ENCODE results near the gene AP3M1. TPM values are rescaled to one million over a fixed set of nuclear protein-coding genes. Genes with fewer than 3 reads are reported as not detected.

AP3M1 gene
- total and polyA plus RNA-seq, 8 donors = 5.1 to 21.2 (median 12.3) TPM

DNA sequence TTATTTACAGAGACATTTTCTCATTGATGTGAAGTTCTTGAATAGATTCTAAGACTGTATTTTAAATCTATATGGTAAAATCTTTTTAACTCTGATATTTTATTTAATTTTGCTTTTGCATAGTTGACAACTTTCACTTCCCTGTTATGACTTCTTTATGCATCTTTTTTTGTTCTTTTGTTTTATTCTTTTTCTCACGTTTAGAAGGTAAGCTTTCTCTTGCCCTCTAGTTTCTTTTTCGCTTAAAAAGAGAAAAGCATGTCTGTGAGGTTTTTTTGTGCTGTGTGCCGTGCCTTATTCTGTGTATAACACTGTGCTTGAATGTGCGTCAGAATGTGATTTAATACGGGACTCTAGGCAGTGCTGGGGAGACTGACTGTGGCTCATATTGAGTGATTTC, 74.7 kb downstream of the AP3M1 start:
- Histone ChIP-seq H3K27ac (no peak overlapping the region), H3K27me3 (no peaks in the 10 kb centered on the region), H3K36me3 (peaks cover 0 to 22% (median 11%) of the 10 kb centered on the region in 3 donors), H3K4me1 (peaks cover 0 to 11% (median 0%) of the 10 kb centered on the region in 3 donors), H3K9me3 (no peaks in the 10 kb centered on the region), H3K4me3 (no peak overlapping the region)
- WGBS, 2 donors = 88 to 91% methylated on average over 5 of the region's 5 CpGs
- TF ChIP-seq, protein P1, sequence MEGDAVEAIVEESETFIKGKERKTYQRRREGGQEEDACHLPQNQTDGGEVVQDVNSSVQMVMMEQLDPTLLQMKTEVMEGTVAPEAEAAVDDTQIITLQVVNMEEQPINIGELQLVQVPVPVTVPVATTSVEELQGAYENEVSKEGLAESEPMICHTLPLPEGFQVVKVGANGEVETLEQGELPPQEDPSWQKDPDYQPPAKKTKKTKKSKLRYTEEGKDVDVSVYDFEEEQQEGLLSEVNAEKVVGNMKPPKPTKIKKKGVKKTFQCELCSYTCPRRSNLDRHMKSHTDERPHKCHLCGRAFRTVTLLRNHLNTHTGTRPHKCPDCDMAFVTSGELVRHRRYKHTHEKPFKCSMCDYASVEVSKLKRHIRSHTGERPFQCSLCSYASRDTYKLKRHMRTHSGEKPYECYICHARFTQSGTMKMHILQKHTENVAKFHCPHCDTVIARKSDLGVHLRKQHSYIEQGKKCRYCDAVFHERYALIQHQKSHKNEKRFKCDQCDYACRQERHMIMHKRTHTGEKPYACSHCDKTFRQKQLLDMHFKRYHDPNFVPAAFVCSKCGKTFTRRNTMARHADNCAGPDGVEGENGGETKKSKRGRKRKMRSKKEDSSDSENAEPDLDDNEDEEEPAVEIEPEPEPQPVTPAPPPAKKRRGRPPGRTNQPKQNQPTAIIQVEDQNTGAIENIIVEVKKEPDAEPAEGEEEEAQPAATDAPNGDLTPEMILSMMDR (IDR thresholded peaks at IDR 0.05) = no peak
- FAIRE-seq (no peak), ATAC-seq (no peak), DNase-seq (no peak)
- intact Hi-C loops (cut with DNase I) = loop anchor here in 1 of 3 donors (10.0 kb wide), 1 partner anchor 191 kb away; no protein-coding TSS in a partner anchor

DNA sequence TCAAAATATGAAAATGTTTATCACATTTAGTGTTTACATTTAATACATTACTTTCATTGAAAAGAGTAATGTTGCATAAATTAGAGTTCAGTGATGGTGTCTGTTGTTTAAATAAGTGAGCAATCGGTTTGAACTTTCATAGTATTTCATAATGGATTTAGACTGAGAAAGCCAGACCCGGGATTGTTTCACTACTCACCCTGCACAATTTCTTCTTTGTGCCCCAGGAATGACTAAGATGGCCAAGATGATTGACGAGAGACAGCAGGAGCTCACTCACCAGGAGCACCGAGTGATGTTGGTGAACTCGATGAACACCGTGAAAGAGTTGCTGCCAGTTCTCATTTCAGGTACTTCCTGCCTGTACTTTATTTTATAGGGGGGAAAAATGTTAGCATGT, 78.1 kb downstream of the AP3M1 start:
- ATAC-seq (no peak), DNase-seq (no peak), FAIRE-seq (no peak)
- Histone ChIP-seq H3K27me3 (no peaks in the 10 kb centered on the region), H3K27ac (no peak overlapping the region), H3K4me1 (peaks cover 0 to 6% (median 4%) of the 10 kb centered on the region in 3 donors), H3K9me3 (no peaks in the 10 kb centered on the region), H3K36me3 (peaks cover 0 to 22% (median 11%) of the 10 kb centered on the region in 3 donors), H3K4me3 (no peak overlapping the region)
- intact Hi-C loops (cut with DNase I) = loop anchor here in 1 of 3 donors (10.0 kb wide), 1 partner anchor 188 kb away; no protein-coding TSS in a partner anchor
- WGBS, 2 donors = 90 to 91% methylated on average over 6 of the region's 6 CpGs
- TF ChIP-seq, protein P1 (IDR thresholded peaks at IDR 0.05) = no peak

DNA sequence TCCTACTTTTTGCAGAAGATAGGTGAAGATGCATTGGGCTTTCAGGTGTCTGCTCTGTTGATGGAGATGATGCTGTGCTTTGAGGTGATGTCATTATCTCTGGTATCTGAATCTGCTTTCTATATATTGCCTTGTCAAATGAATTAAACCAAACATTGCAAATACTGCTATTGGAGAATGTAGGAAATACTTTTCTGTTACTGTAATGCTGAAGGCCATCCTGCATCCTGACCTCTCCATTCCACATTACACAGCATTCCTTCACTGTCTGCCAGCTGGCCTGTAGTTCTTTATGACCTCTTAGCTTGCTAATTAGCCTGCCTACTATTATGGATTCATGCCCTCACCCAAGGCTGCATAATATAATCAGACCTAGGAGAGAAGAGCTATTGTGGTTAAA, 79.5 kb downstream of the AP3M1 start:
- DNase-seq = no peak
- Histone ChIP-seq H3K4me1 (peaks cover 0 to 6% (median 4%) of the 10 kb centered on the region in 3 donors), H3K27me3 (no peaks in the 10 kb centered on the region), H3K9me3 (no peaks in the 10 kb centered on the region), H3K4me3 (no peak overlapping the region), H3K27ac (no peak overlapping the region), H3K36me3 (peaks cover 0 to 22% (median 10%) of the 10 kb centered on the region in 3 donors)
- TF ChIP-seq, protein P1 (IDR thresholded peaks at IDR 0.05) = no peak
- ATAC-seq = peak in 1 of 4 donors; percentile 38
- no peak for FAIRE-seq
- intact Hi-C loops (cut with DNase I) = loop anchor here in 1 of 3 donors (10.0 kb wide), 1 partner anchor 186 kb away; no protein-coding TSS in a partner anchor

Other genes with a start within 250 kb of the AP3M1 start
- gene PLAU, start 239.7 kb downstream of the AP3M1 start, total RNA-seq = 10 to 100 TPM in 2 of 6 donors, 1 to 10 TPM in 4; 1.5 to 16.3 (median 3.6) TPM
- 1 to 10 TPM; 3.0 to 6.4 TPM for gene PLAU, start 239.7 kb downstream of the AP3M1 start, polyA plus RNA-seq
- 10 to 100 TPM; 24.9 to 51.7 (median 32.1) TPM for gene VCL, start 152.7 kb downstream of the AP3M1 start, total RNA-seq
- 10 to 100 TPM in 1 of 2 donors, 1 to 10 TPM in 1; 8.6 to 13.3 TPM for gene VCL, start 152.7 kb downstream of the AP3M1 start, polyA plus RNA-seq
- gene ADK, start 393 bp upstream of the AP3M1 start, total RNA-seq = 10 to 100 TPM; 10.7 to 17.3 (median 15.2) TPM
- 10 to 100 TPM in 1 of 2 donors, 1 to 10 TPM in 1; 6.5 to 11.6 TPM for gene ADK, start 393 bp upstream of the AP3M1 start, polyA plus RNA-seq

All from pancreas (tissue), 10 donors.